Stimulated activated CD4-positive, alpha-beta T cell treated with anti-CD3 and anti-CD28 coated beads, Interleukin-2, amount 100 ng/mL, for 4 hours (primary cell): ENCODE data around the gene CLDN6.

Experiments used
- DNase-seq: peaks from one replicate; pipeline ENCODE4 v3.0.0-alpha.2; 2020; ENCODE audit warnings: low read depth

The CLDN6 gene

GRCh38 chr16:3051494-3051893 is 33.5 kb upstream of the CLDN6 start:
- DNase-seq: no peak

- DNase-seq: no peak
These were observed 33.0 kb upstream of the CLDN6 start for GRCh38 chr16:3051009-3051408.

GRCh38 chr16:3050487-3050886 is 32.5 kb upstream of the CLDN6 start:
- no peak for DNase-seq

- no peak for DNase-seq
These were observed 32.0 kb upstream of the CLDN6 start for GRCh38 chr16:3049921-3050481.

- no peak for DNase-seq
These were observed 29.4 kb upstream of the CLDN6 start for GRCh38 chr16:3047387-3047720.

- no peak for DNase-seq
These were observed 28.8 kb upstream of the CLDN6 start for GRCh38 chr16:3046641-3047386.

- no peak for DNase-seq
These were observed 28.0 kb upstream of the CLDN6 start, which contains the start of gene MMP25 for GRCh38 chr16:3045758-3046640. MMP25 (plus strand) TSS chr16:3046561; CDS start chr16:3046918, 357 bp downstream.

GRCh38 chr16:3044708-3045107 is 26.7 kb upstream of the CLDN6 start:
- DNase-seq: no peak

GRCh38 chr16:3042376-3042775 is 24.4 kb upstream of the CLDN6 start:
- DNase-seq: no peak

GRCh38 chr16:3038896-3039295 is 20.9 kb upstream of the CLDN6 start:
- no peak for DNase-seq

- DNase-seq: no peak
These were observed 20.3 kb upstream of the CLDN6 start for GRCh38 chr16:3038256-3038655.

GRCh38 chr16:3036726-3037315 is 18.8 kb upstream of the CLDN6 start, which contains the start of gene BICDL2:
BICDL2 (minus strand) TSS chr16:3036944; CDS start chr16:3035496, 1,448 bp downstream.
- no peak for DNase-seq

GRCh38 chr16:3035972-3036725 is 18.2 kb upstream of the CLDN6 start:
- DNase-seq: no peak

- no peak for DNase-seq
These were observed 17.4 kb upstream of the CLDN6 start for GRCh38 chr16:3035289-3035971.

- DNase-seq: no peak
These were observed 14.6 kb upstream of the CLDN6 start for GRCh38 chr16:3032624-3033023.

GRCh38 chr16:3030222-3031212 is 12.5 kb upstream of the CLDN6 start:
- no peak for DNase-seq

GRCh38 chr16:3029491-3030221 is 11.7 kb upstream of the CLDN6 start:
- DNase-seq: no peak

GRCh38 chr16:3028716-3029319 is 10.8 kb upstream of the CLDN6 start:
- no peak for DNase-seq
